Epithelial cell of esophagus (primary cell): ENCODE data around the gene B9D2.

Experiments
- DNase-seq: peaks from one replicate; pipeline ENCODE4 v3.0.0; 2010; ENCODE audit warnings: low read depth
- H3K4me3 ChIP-seq: 2 replicates; pipeline ENCODE4 v1.5.1; 2011; ENCODE audit warnings: mild to moderate bottlenecking, low read length, control low read depth
- CTCF ChIP-seq: IDR thresholded peaks from 2 replicates; pipeline ENCODE4 v1.5.1; 2011; ENCODE audit warnings: low read depth, mild to moderate bottlenecking, low read length, control low read depth, inconsistent platforms; ENCODE audit not compliant: insufficient read depth; ENCODE audit errors: missing control alignments

B9D2 gene

GRCh38 chr19:41355802-41356201 is 8.1 kb downstream of the B9D2 start:
- H3K4me3 ChIP-seq, result no peak overlapping the region
- no peak for DNase-seq
- no peak for TF ChIP-seq CTCF

GRCh38 chr19:41355035-41355434 is 8.9 kb downstream of the B9D2 start:
- no peak overlapping the region for H3K4me3 ChIP-seq
- TF ChIP-seq CTCF, result no peak
- DNase-seq, result no peak

GRCh38 chr19:41354343-41354953 is 9.5 kb downstream of the B9D2 start:
- peak overlapping the region; percentile 75 for H3K4me3 ChIP-seq
- TF ChIP-seq CTCF, result no peak
- no peak for DNase-seq

- TF ChIP-seq CTCF, result peak; percentile 80
- H3K4me3 ChIP-seq, result peak within 1 kb of the TSS; percentile 75
- DNase-seq, result peak; percentile 82
These were observed 10.2 kb downstream of the B9D2 start, which contains the start of gene TGFB1 for GRCh38 chr19:41353466-41354342. TSS of gene TGFB1 (minus strand) at chr19:41353922. CDS start at chr19:41353044, 878 bp downstream.

- peak overlapping the region; percentile 75 for H3K4me3 ChIP-seq
- TF ChIP-seq CTCF, result peak; percentile 39
- DNase-seq, result peak; percentile 62
These were observed 11.1 kb downstream of the B9D2 start for GRCh38 chr19:41352609-41353465.

- peak overlapping the region; percentile 75 for H3K4me3 ChIP-seq
- no peak for DNase-seq
- no peak for TF ChIP-seq CTCF
These were observed 11.7 kb downstream of the B9D2 start for GRCh38 chr19:41352279-41352608.
